CD14-positive monocyte (primary cell): ENCODE results near the gene ST3GAL2. TPM values are rescaled to one million over a fixed set of nuclear protein-coding genes. Genes with fewer than 3 reads are reported as not detected.
A peak's percentile ranks its signal among the peaks of the same experiment; 100 is the strongest.

Experiments
- DNase-seq, 3 donors: peaks; one replicate each; pipeline ENCODE4 v3.0.0-alpha.2; 2011 to 2022
- H2AFZ ChIP-seq: 2 replicates; pipeline ENCODE4 v1.6.0; 2012; ENCODE audit warnings: mild to moderate bottlenecking, low read depth, low read length, inconsistent platforms; ENCODE audit not compliant: insufficient read depth, poor library complexity, severe bottlenecking
- H3K27ac ChIP-seq, 2 donors: 1 replicate in 1 of 2; 2 replicates in 1 of 2; pipeline ENCODE4 v1.5.1; 2012 to 2013; ENCODE audit warnings: low read length in 2 of 2, control low read depth in 1 of 2, inconsistent platforms in 1 of 2, low read depth in 1 of 2, mild to moderate bottlenecking in 1 of 2
- H3K27me3 ChIP-seq, 2 donors: one replicate each; pipeline versions ENCODE4 v1.6.0 to v1.6.1; 2011 to 2013; ENCODE audit warnings: low read length in 2 of 2; ENCODE audit not compliant: control insufficient read depth in 2 of 2, insufficient read depth in 2 of 2
- H3K36me3 ChIP-seq, 2 donors: replicated peaks in 1 of 2; 1 replicate in 1 of 2; 2 replicates in 1 of 2; pipeline versions ENCODE4 v1.5.1 to v1.6.1; 2012 to 2013; ENCODE audit warnings: low read length in 2 of 2, control low read depth in 1 of 2, inconsistent platforms in 1 of 2, mild to moderate bottlenecking in 1 of 2; ENCODE audit not compliant: insufficient read depth in 2 of 2, control insufficient read depth in 1 of 2
- H3K4me1 ChIP-seq, 2 donors: 1 replicate in 1 of 2; 2 replicates in 1 of 2; pipeline versions ENCODE4 v1.5.1 to v1.6.1; 2012 to 2013; ENCODE audit warnings: low read length in 2 of 2, control low read depth in 1 of 2, inconsistent platforms in 1 of 2, mild to moderate bottlenecking in 1 of 2, moderate library complexity in 1 of 2; ENCODE audit not compliant: insufficient read depth in 2 of 2, control insufficient read depth in 1 of 2
- H3K4me2 ChIP-seq: replicated peaks from 2 replicates; pipeline ENCODE3; 2012; ENCODE audit warnings: low read length, moderate library complexity, mild to moderate bottlenecking; ENCODE audit not compliant: poor library complexity, severe bottlenecking; ENCODE audit errors: extremely low read depth
- H3K4me3 ChIP-seq, 3 experiments: fragments of 200-600 bp in 1 of 3; sonication (generic) in 1 of 3; replicated peaks in 1 of 3; 1 replicate in 2 of 3; 2 replicates in 1 of 3; pipeline ENCODE4 v1.5.1; 2011 to 2013; ENCODE audit warnings: low read length in 3 of 3, mild to moderate bottlenecking in 3 of 3, control low read depth in 2 of 3, low read depth in 2 of 3, inconsistent platforms in 1 of 3, moderate library complexity in 1 of 3
- H3K79me2 ChIP-seq: 2 replicates; pipeline ENCODE4 v1.6.0; 2012; ENCODE audit warnings: mild to moderate bottlenecking, control low read depth, inconsistent platforms, low read length, moderate library complexity; ENCODE audit not compliant: insufficient read depth
- H3K9ac ChIP-seq: 2 replicates; pipeline ENCODE4 v1.6.0; 2017; ENCODE audit warnings: low read length, mild to moderate bottlenecking; ENCODE audit not compliant: insufficient read depth, poor library complexity, severe bottlenecking
- H3K9me3 ChIP-seq, 2 donors: replicated peaks in 1 of 2; 1 replicate in 1 of 2; 2 replicates in 1 of 2; pipeline versions ENCODE4 v1.5.1 to v1.6.1; 2012 to 2013; ENCODE audit warnings: low read length in 2 of 2, control low read depth in 1 of 2; ENCODE audit not compliant: control insufficient read depth in 1 of 2, insufficient read depth in 1 of 2
- H4K20me1 ChIP-seq: 2 replicates; pipeline ENCODE4 v1.6.0; 2012; ENCODE audit warnings: mild to moderate bottlenecking, low read length, control low read depth, moderate library complexity; ENCODE audit not compliant: insufficient read depth
- H3K27ac Mint-ChIP-seq, 7 donors: one replicate each; pipeline ENCODE4 v1.8.0; 2020; ENCODE audit warnings: mild to moderate bottlenecking in 7 of 7, mixed read lengths in 7 of 7, moderate library complexity in 6 of 7, inconsistent platforms in 2 of 7
- H3K27me3 Mint-ChIP-seq, 3 donors: one replicate each; pipeline ENCODE4 v1.8.0; 2021 to 2022; ENCODE audit warnings: low read depth in 3 of 3, mild to moderate bottlenecking in 3 of 3, mixed read lengths in 3 of 3, moderate library complexity in 3 of 3, inconsistent platforms in 1 of 3
- H3K36me3 Mint-ChIP-seq, 2 donors: one replicate each; pipeline ENCODE4 v1.8.0; 2020; ENCODE audit warnings: mixed read lengths in 2 of 2, inconsistent platforms in 1 of 2, mild to moderate bottlenecking in 1 of 2
- H3K4me1 Mint-ChIP-seq: one replicate; pipeline ENCODE4 v1.8.0; 2020; ENCODE audit warnings: mild to moderate bottlenecking, mixed read lengths
- H3K4me3 Mint-ChIP-seq, 2 donors: one replicate each; pipeline ENCODE4 v1.8.0; 2020; ENCODE audit warnings: mild to moderate bottlenecking in 2 of 2, mixed read lengths in 2 of 2, moderate library complexity in 1 of 2
- H3K9me3 Mint-ChIP-seq, 7 donors: one replicate each; pipeline ENCODE4 v1.8.0; 2020 to 2022; ENCODE audit warnings: mixed read lengths in 7 of 7, mild to moderate bottlenecking in 6 of 7, moderate library complexity in 6 of 7, inconsistent platforms in 2 of 7
- CTCF ChIP-seq: fragments of 200-600 bp; IDR thresholded peaks from one replicate; pipeline ENCODE4 v1.8.0; 2022; ENCODE audit warnings: antibody characterized with exemption, mild to moderate bottlenecking
- WGBS: methylation state at CpG from one replicate; pipeline ENCODE4 v1.1.5; 2013; ENCODE audit warnings: missing lambda C conversion rate; ENCODE audit not compliant: insufficient coverage; 5-methylcytosine and 5-hydroxymethylcytosine counted together
- intact Hi-C, 2 donors: fragments of 100-400 bp; cut with micrococcal nuclease; formaldehyde crosslinking; loops; one replicate each; pipeline versions ENCODE4 v1.15.0 to v1.15.1; 2023
- polyA plus RNA-seq, 3 donors: library from polyadenylated mRNA; depleted of rRNA in 1 of 3; unstranded in 2 of 3; stranded (reverse) in 1 of 3; fragments of 300-500 nt in 2 of 3; fragments of >200 nt in 1 of 3; fragmentation: Illumina TruSeq in 2 of 3; gene quantifications; 1 replicate in 2 of 3; 2 replicates in 1 of 3; pipeline ENCODE4 v1.2.3, GENCODE V29; 2012 to 2021

ST3GAL2 gene
- polyA plus RNA-seq, 3 donors, result 13.5 to 20.0 (median 18.4) TPM

- Mint-ChIP-seq H3K9me3 (no peaks in the 10 kb centered on the region), H3K4me3 (no peak overlapping the region), H3K27ac (no peak overlapping the region), H3K36me3 (peaks cover 58 to 88% of the 10 kb centered on the region in 2 donors), H3K4me1 (peaks cover 5% of the 10 kb centered on the region), H3K27me3 (no peaks in the 10 kb centered on the region)
- TF ChIP-seq CTCF, result no peak
- 100% methylated on average over 5 of the region's 5 CpGs for WGBS
- Histone ChIP-seq H3K27me3 (no peaks in the 10 kb centered on the region), H3K4me1 (no peaks in the 10 kb centered on the region), H3K9ac (no peak overlapping the region), H4K20me1 (no peaks in the 10 kb centered on the region), H3K4me2 (no peak overlapping the region), H3K4me3 (no peak overlapping the region), H3K9me3 (no peaks in the 10 kb centered on the region), H3K27ac (peak overlapping the region in 1 of 2 donors; percentile 8), H2AFZ (no peak overlapping the region), H3K36me3 (peaks cover 77 to 90% of the 10 kb centered on the region in 2 donors), H3K79me2 (no peaks in the 10 kb centered on the region)
- intact Hi-C loops, result no loop called here
- no peak for DNase-seq
Measured at GRCh38 chr16:70483426-70483825, 44.5 kb upstream of the ST3GAL2 start.

- H2AFZ ChIP-seq, result no peak overlapping the region
- Mint-ChIP-seq H3K4me1 (peaks cover 5% of the 10 kb centered on the region), H3K27ac (peak overlapping the region in 2 of 7 donors; percentile 42 to 51), H3K27me3 (no peaks in the 10 kb centered on the region), H3K36me3 (peaks cover 58 to 90% of the 10 kb centered on the region in 2 donors), H3K9me3 (no peaks in the 10 kb centered on the region), H3K4me3 (no peak overlapping the region)
- H3K9ac ChIP-seq, result no peak overlapping the region
- H3K4me3 ChIP-seq, result no peak overlapping the region
- WGBS, result 83% methylated on average over 5 of the region's 5 CpGs
- peaks cover 78 to 90% of the 10 kb centered on the region in 2 donors for H3K36me3 ChIP-seq
- no peak overlapping the region for H3K27ac ChIP-seq
- H4K20me1 ChIP-seq, result no peaks in the 10 kb centered on the region
- H3K79me2 ChIP-seq, result no peaks in the 10 kb centered on the region
- H3K4me1 ChIP-seq, result no peaks in the 10 kb centered on the region
- H3K4me2 ChIP-seq, result no peak overlapping the region
- DNase-seq, result no peak
- no peaks in the 10 kb centered on the region for H3K9me3 ChIP-seq
- no peak for TF ChIP-seq CTCF
- intact Hi-C loops, result no loop called here
- no peaks in the 10 kb centered on the region for H3K27me3 ChIP-seq
Measured at GRCh38 chr16:70482624-70483023, 43.7 kb upstream of the ST3GAL2 start.
